C4-2B (cell line): ENCODE results near the gene SCARB2.

Experiments used
- CTCF ChIP-seq: fragments of 450-650 bp; conservative IDR thresholded peaks from 2 replicates; pipeline ENCODE4 v1.5.1; 2017; ENCODE audit warnings: mild to moderate bottlenecking
- ZFX ChIP-seq: fragments of 450-650 bp; IDR thresholded peaks from 2 replicates; pipeline ENCODE4 v1.6.1; 2017

- no peak for TF ChIP-seq CTCF
- TF ChIP-seq ZFX = no peak
These were observed 66.0 kb downstream of the SCARB2 start for GRCh38 chr4:76147454-76148141.
